HG03060 (cell line): Measurements from ENCODE around the gene STT3B.
A peak's percentile ranks its signal among the peaks of the same experiment; 100 is the strongest.

ENCODE experiments used
- ATAC-seq: cut with Tn5 transposase; IDR thresholded peaks from one replicate; pipeline ENCODE4 v1.9.1; 2021; ENCODE audit warnings: low read depth, moderate number of reproducible peaks; ENCODE audit not compliant: unreplicated experiment

STT3B gene

DNA sequence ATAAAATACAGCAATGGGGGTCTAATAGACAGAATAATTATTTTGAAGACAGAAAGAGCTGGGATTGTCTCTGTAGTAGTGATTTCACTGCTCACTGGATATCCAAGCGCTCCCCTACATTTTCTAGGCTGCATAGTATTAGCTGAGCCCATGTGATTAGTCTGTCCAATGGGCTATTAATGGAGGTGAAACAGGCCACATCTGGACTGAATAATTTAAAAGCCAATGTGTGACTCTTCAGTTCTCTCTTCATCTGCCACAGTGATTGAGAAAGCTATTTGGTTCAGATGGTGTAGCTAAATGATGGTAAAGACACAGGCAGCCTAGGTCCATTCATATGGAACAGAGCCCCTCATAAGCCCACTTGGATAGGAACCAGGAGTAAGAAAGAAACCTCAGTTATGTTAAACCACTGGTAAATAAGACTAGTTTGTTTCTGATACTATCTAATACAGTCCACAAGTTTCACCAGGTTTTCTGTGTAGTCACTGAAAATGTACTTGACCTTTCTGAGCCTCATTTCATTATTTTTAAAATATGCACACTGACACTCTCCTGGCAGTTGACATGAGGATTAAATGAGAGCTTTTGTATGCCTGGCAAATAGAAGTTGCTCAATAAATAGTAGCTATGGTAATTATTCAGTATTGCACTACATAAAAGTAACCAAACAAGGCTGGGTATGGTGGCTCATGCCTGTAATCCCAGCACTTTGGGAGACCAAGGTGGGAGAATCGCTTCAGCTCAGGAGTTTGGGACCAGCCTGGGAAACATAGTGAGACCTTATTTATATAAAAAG lies 17.0 kb upstream of the STT3B start:
- ATAC-seq, result no peak

DNA sequence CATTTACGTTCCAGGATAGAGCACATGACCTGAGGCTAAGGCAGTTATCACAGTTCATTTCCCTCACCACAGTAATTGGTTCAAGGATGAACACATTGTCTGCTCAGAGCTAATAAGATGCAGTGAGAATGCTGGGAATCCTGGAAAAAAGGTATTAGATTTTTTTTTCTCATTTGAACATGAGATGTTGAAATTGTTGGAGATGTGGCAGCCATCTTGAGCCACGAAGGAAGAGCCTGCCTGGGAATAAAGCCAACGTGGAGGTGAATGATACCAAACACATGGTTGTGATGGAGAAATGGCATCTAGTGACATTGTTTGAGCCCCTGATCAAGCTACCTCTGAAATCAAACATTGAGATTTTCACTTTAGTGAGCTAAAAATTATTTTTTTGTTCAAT lies 16.0 kb upstream of the STT3B start:
- ATAC-seq, result no peak

DNA sequence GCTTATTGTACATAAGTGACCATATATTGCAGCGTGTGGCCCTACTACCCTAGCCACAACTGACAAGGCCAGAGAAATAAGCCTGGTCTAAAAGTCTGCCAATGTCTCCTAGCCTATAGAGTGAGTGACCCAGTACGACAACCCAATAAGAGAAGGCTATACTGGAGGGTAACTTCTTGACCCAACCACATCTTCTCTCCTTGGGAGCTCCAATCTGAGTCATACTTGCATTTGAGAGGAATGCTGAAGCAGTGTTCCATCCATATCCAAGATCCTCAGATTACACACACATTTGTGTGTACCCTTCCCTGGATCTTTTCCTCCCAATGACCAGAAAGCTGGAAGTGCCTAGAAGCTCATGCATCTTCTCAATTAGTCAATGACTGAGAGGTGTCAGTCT lies 11.3 kb upstream of the STT3B start:
- no peak for ATAC-seq

GRCh38 chr3:31522152-31522551 lies 10.6 kb upstream of the STT3B start:
- no peak for ATAC-seq

DNA sequence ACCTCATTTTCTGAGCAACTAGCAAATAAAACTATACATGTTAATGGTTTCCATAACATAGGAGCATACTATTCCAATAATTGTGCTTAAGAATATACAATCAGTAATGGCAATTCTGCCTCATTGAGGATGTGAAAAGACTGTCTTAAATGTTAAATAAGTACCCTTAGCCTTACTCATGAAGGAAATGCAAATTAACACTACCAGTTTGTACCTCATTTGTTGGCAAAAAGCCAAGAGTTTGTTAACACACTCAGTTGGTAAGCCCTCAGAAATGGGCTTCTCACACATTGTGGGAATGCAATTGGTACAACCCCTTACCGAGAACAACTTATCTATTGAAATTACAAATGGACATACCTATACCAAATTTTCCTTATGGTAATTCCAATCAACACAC lies 9.2 kb upstream of the STT3B start:
- no peak for ATAC-seq

GRCh38 chr3:31525532-31525931 lies 7.2 kb upstream of the STT3B start:
- no peak for ATAC-seq

GRCh38 chr3:31529421-31529820 lies 3.3 kb upstream of the STT3B start:
- no peak for ATAC-seq

- no peak for ATAC-seq
Observed at GRCh38 chr3:31530039-31530959, 2.4 kb upstream of the STT3B start.

GRCh38 chr3:31530960-31531335 lies 1.8 kb upstream of the STT3B start:
- no peak for ATAC-seq

- no peak for ATAC-seq
Observed at GRCh38 chr3:31531452-31531991, 1.2 kb upstream of the STT3B start.

GRCh38 chr3:31531992-31532586 lies 636 bp upstream of the STT3B start:
- ATAC-seq, result peak; percentile 70

- peak; percentile 0 for ATAC-seq
Observed at GRCh38 chr3:31533169-31534064, 692 bp downstream of the STT3B start.

- no peak for ATAC-seq
Observed at GRCh38 chr3:31534065-31534425, 1.3 kb downstream of the STT3B start.

DNA sequence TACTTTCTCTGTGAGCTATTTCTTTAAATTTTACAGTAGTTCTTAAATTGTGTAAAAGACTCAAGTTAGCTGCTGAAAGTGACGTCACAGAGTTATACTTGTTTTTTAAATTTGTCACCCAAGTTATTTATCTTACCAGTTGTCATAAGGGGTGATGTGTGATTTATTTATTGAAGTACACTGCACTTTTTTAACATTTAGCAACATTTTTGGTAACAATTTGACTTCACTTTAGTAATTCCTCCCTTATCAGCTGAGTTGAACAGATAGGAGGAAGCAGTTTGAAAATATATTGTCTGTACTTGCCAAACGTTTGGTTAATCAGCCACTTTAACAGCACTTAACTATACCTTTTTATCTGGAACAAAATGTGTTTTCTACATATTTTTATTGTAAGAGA lies 3.8 kb downstream of the STT3B start:
- ATAC-seq, result no peak

DNA sequence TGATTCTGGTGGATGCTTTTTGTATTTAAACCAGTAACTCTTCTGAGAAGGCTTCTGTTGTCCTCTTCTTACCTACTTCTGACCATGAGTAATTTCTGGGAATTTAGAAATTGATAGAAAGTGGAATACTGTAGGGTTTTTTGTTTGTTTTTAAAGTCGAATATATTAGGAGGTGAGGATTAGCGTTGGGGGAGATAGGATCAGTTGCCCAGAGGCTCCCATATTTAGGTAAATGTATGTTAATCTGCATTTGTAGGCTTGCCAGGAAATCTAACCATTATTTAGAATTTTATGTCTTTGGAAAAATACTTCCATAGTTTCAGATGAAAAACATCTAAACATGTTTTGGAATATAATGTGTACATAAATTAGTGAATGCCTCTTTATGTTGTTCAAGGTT lies 6.1 kb downstream of the STT3B start:
- no peak for ATAC-seq

- no peak for ATAC-seq
Observed at GRCh38 chr3:31539275-31539674, 6.5 kb downstream of the STT3B start.

- no peak for ATAC-seq
Observed at GRCh38 chr3:31541089-31541488, 8.4 kb downstream of the STT3B start.

DNA sequence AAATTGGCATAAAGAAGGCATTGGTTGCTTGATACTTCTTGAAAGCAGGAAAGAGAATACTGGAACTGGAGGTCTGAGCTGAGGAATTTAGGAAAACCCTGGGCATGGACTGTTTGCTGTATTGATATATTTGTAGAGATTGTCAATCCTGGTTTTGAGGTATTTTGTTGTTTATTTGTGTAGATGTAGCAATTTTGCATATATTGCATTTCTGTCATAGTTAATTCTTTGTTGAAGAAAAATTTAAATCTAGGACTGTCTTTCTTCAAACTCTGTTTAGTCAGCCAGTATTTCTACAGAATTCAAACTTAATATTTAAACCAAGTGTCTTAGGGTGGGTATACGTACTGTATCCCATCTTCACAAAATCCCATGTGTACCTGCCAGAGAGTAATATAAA lies 9.5 kb downstream of the STT3B start:
- no peak for ATAC-seq

DNA sequence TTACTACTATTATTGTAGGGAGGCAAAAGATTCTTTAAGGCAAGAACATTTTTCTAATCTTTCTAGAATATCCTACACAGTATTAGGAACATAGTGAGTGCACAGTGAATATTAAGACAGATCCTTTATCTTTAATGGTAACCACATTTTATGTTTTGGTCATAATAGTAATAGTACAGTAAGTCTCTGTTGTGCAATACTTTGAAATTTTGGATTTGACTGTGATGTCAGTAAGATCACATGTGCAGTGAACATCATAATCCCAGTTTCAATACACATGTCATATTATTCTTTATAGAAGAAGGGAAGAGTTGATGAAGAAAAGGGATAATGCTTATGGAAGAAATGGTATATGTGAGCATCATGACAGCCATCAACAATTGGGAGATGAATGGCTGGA lies 10.7 kb downstream of the STT3B start:
- ATAC-seq, result no peak

- ATAC-seq, result no peak
Observed at GRCh38 chr3:31544634-31545033, 11.9 kb downstream of the STT3B start.
